HG02840 (cell line): ENCODE data around the gene VAV3.
"Not testable (repeated sequence)": the region's sequence is repeated elsewhere in the genome, so short reads cannot be mapped to it uniquely, and the experiment has no call there.

Experiments used
- ATAC-seq: cut with Tn5 transposase; IDR thresholded peaks from one replicate; pipeline ENCODE4 v1.9.1; 2021; ENCODE audit warnings: mild to moderate bottlenecking, moderate library complexity, moderate number of reproducible peaks; ENCODE audit not compliant: unreplicated experiment, low FRiP score

Gene VAV3

DNA sequence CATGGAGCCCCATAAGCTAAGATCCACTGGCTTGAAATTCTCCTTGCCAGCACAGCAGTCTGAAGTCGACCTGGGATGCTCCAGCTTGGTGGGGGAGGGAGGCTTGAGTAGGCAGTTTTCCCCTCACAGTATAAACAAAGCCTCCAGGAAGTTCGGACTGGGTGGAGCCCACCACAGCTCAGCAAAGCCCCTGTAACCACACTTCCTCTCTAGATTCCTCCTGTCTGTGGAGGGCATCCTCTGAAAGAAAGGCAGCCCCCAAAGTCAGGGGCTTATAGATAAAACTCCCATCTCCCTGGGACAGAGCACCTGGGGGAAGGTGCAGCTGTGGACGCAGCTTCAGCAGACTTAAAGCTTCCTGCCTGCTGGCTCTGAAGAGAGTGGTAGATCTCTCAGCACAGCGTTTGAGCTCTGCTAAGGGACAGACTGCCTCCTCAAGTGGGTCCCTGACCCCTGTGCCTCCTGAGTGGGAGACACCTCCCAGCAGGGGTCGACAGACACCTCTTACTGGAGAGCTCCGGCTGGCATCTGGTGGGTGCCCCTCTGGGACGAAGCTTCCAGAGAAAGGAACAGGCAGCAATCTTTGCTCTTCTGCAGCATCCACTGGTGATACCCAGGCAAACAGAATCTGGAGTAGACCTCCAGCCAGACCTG, 120.3 kb downstream of the VAV3 start:
- not testable (repeated sequence) for ATAC-seq

DNA sequence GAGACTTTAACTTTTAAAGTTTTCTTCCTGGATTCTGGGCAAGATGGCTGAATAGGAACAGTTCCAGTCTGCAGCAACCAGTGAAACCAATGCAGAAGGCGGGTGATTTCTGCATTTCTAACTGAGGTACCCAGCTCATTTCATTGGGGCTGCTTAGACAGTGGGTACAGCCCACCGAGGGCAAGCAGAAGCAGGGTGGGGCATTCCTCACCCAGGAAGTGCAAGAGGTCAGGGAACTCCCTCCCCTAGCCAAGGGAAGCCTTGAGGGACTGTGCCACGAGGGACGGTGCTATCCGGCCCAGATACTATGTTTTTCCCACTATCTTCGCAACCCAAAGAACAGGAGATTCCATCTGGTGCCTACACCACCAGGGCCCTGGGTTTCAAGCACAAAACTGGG, 121.0 kb downstream of the VAV3 start:
- no peak for ATAC-seq

DNA sequence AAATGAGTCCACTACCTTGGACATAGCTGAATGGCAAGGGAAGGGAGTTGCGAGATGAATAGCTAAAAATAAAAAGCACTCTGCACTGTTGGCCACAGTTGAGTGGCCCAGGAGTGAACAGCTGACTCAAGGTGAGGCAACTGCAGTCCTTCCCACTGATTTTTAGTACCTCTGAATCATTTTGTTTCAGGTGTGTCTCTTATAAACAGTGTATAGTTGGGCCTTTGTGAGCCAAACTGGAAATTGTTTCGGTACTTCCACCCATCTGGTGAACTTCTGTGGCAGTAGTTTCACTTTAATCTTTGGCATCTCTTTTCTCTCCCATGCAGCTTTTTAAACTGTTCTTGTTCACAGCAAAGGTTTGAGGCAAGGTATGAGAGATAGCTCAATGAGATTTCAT, 122.7 kb downstream of the VAV3 start:
- no peak for ATAC-seq

GRCh38 chr1:107840725-107841124, 124.3 kb downstream of the VAV3 start:
- ATAC-seq: no peak

GRCh38 chr1:107838056-107838455, 126.9 kb downstream of the VAV3 start:
- ATAC-seq: no peak

DNA sequence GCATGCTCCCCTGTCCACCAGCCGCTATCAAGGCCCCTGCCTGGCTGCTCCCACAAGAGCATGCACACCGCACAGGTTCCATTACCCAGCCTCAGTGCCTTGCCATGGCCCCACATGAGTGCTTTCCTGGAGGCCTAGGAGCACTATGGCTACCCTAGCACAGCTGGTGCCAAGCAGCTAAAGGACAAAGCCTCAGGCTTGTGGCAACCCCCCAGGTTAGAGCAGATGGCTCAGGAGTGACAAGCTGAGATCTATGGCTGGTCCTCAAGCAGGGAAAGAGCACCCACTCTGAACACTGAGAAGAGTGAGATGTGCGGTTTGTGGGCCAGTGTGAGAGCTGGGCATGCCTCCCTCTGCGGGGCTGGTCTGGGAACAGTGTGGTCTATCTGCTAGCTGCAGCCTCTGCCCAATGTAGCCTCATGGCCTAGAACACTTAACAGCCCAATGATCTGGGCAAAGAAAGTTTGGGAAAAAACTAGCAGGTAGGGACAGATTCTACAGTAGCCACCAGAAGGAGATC, 129.8 kb downstream of the VAV3 start:
- ATAC-seq: no peak

- ATAC-seq: no peak
Measured at GRCh38 chr1:107833061-107833460, 131.9 kb downstream of the VAV3 start.

GRCh38 chr1:107831921-107832320, 133.1 kb downstream of the VAV3 start:
- no peak for ATAC-seq

GRCh38 chr1:107830526-107830925, 134.5 kb downstream of the VAV3 start:
- no peak for ATAC-seq

- no peak for ATAC-seq
Measured at GRCh38 chr1:107830075-107830474, 134.9 kb downstream of the VAV3 start.

GRCh38 chr1:107829036-107829770, 135.8 kb downstream of the VAV3 start:
- ATAC-seq: no peak

DNA sequence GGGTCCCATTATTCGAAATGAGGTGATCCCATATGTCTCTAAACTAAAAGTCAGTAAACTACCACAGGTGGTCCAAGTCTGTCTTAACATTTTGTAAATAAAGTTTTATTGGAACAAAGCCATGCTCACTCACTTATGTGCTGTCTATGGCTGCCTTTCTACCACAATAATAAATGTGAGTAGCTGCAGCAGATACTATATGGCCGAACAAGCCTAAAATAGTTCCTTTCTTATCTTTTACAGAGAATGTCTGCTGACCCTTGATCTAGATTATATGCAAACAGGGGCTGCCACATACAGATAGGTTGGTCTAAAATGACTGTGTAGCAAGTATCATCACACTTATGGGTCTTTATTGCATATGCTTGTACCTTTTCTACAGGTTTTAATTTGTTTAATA, 140.0 kb downstream of the VAV3 start:
- no peak for ATAC-seq

DNA sequence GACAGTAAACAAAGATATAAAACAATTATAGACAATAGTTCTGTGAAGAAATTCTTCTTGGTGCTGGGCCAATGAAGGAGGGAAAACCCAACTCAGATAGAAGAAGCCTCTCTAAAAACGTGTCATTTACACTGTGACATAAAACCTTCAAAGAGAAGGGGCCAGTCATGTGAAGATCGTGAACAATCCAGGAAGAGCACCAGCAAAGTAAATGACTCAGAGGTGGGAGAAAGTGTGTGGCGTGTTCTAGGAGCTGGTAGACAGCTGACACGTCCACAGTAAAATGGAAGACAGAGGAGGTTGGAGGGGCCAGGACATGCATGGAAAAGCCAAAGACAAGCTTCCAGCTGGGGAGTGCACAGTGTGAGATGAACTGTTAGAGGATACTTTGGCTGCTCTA, 143.6 kb downstream of the VAV3 start:
- ATAC-seq: no peak

DNA sequence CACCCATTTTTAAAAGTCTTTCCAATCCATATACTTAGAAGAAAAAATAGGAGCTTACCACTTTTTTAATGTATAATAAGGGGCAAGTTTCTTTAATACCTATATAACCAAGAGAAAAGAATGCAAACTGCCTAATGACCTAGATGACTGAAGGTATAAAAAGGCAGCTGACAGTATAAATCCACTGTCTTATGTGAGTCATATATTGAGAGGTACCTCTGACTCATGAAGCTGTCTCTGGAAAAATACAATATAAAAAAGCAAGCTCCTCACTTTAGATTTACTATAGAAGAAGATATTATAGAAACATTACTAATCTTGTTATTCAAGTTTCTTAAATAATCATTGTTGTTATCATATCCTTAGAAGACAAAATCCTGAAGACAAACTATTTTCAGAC, 144.2 kb downstream of the VAV3 start:
- no peak for ATAC-seq

- no peak for ATAC-seq
Measured at GRCh38 chr1:107817935-107818334, 147.0 kb downstream of the VAV3 start.

GRCh38 chr1:107817206-107817605, 147.8 kb downstream of the VAV3 start:
- ATAC-seq: no peak

- ATAC-seq: no peak
Measured at GRCh38 chr1:107810291-107810951, 154.6 kb downstream of the VAV3 start.

GRCh38 chr1:107807855-107808254, 157.1 kb downstream of the VAV3 start:
- ATAC-seq: no peak

GRCh38 chr1:107807405-107807804, 157.6 kb downstream of the VAV3 start:
- ATAC-seq: no peak

DNA sequence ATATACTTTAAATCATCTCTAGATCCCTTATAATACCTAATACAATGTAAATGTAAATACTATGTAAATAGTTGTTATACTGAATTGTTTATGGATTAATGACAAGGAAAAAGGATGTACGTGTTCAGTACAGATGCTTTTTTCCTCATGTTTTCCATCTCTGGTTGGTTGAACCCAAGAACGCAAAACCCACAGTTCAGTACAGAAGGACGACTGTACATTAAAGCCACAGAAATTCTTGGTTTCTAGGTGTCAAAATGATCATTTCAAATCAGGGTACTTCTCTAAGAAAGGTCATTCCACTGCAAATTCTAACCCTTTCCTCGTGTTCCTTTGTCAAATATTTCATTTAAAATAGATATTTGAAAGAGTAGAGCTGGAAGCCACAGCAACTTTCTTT, 158.1 kb downstream of the VAV3 start:
- ATAC-seq: no peak

DNA sequence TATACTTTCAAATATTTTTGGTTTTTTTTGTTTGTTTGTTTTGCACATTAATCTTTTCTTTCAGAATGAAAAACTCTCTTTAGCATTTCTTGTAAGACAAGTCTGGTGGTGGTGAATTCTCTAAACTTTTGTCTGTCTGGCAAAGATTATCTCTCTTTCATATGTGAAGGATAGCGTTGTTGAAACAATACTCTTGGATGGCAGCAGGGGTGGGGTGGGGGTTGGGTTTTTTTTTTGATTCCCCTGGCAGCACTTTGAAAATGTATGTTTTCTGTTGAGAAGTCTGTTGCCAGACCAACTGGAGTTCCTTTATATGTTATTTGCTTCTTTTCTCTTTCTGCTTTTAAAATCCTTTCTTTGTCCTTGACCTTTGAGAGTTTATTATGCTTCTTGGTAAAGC, 160.2 kb downstream of the VAV3 start:
- no peak for ATAC-seq

- ATAC-seq: no peak
Measured at GRCh38 chr1:107804134-107804533, 160.8 kb downstream of the VAV3 start.
